GM21737 (cell line): ENCODE data around the gene POLR3C.
A peak's percentile ranks its signal among the peaks of the same experiment; 100 is the strongest.
"Not testable (repeated sequence)": the region's sequence is repeated elsewhere in the genome, so short reads cannot be mapped to it uniquely, and the experiment has no call there.

ENCODE experiments used
- ATAC-seq: cut with Tn5 transposase; IDR thresholded peaks from one replicate; pipeline ENCODE4 v1.9.1; 2021; ENCODE audit warnings: mild to moderate bottlenecking, moderate library complexity; ENCODE audit not compliant: unreplicated experiment

Gene POLR3C, protein sequence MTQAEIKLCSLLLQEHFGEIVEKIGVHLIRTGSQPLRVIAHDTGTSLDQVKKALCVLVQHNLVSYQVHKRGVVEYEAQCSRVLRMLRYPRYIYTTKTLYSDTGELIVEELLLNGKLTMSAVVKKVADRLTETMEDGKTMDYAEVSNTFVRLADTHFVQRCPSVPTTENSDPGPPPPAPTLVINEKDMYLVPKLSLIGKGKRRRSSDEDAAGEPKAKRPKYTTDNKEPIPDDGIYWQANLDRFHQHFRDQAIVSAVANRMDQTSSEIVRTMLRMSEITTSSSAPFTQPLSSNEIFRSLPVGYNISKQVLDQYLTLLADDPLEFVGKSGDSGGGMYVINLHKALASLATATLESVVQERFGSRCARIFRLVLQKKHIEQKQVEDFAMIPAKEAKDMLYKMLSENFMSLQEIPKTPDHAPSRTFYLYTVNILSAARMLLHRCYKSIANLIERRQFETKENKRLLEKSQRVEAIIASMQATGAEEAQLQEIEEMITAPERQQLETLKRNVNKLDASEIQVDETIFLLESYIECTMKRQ

GRCh38 chr1:145823565-145824498 is at the start of gene POLR3C, which contains the start of gene RNF115:
POLR3C (plus strand) TSS chr1:145824200; CDS start chr1:145825777, 1,577 bp downstream.
RNF115 (minus strand) TSS chr1:145824095; CDS start chr1:145823873, 222 bp downstream.
- ATAC-seq: peak; percentile 81

- ATAC-seq: no peak
Measured at GRCh38 chr1:145777357-145778145, 46.4 kb upstream of the POLR3C start.

DNA sequence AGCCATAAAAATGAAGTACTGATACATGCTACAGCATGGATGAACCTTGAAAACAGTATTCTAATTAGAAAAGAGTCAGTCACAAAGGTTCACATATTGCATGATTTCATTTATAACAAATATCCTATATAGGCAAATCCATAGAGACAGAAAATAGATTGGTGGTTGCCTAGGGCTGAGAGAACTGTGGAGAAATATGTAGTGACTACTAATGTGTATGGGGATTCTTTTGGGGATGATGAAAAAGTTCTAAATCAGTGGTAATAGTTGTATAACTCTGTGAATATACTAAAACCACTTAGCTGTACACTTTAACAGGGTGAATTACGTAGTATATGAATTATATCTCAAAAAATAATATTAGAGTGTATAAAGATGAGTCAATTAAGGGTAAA is 45.9 kb upstream of the POLR3C start:
- ATAC-seq: no peak

- no peak for ATAC-seq
Measured at GRCh38 chr1:145782272-145783099, 41.5 kb upstream of the POLR3C start.

DNA sequence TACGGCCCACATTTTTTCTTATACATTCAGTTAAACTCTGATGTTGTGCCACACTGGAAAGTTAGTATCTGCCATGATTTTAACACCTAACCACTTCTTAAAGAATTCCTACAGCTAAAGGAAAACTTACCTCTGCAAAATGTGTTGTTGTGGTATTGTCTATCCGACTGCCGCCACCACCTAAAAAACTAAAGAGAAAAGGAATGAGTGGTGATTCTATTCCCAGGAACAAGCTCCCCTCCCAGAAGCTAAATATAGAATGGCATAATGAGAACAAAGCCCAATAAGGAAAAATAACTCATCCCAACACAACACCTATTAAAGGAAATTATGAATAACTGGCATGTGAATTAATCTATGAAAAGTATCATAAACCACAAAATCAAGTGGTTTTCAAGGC is 39.6 kb upstream of the POLR3C start:
- ATAC-seq: no peak

DNA sequence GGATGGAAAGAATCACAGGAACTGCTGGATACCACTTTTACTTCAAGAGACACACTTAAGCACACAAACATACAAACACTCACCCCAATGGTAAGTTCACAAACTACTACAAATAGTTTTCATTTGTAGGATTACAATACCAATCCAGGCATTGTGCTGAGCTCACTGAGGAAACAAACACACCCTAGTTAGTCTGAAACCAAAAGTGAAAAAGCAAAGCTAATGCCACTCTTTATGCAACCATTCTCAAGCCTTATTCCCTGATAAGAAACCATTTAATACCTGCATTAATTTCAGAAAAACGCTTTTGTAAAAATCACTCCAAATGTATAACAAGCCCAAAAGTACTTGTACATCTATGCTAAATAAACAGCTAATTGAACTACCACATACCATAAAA is 38.5 kb upstream of the POLR3C start:
- no peak for ATAC-seq

- ATAC-seq: no peak
Measured at GRCh38 chr1:145786271-145786670, 37.7 kb upstream of the POLR3C start.

- ATAC-seq: no peak
Measured at GRCh38 chr1:145788580-145788979, 35.4 kb upstream of the POLR3C start.

GRCh38 chr1:145791860-145792259 is 32.1 kb upstream of the POLR3C start:
- not testable (repeated sequence) for ATAC-seq

DNA sequence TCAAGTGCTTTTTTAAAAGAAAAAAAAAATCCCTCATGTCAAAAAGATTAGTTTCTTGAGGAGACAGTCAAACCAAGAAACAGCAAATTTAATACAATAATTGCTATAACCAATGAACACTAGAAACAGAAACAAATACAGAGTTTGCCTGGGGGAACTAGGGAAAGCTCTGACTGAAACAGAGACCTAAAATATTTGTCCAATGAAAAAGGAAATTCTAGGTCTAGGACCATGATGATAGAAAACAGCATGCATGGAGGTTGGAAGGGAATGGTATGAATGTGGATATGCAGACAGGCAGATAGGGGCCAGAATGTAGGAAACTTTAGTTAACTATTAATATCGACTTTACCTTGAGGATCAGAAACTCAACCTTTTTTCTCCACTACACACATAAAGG is 31.5 kb upstream of the POLR3C start:
- no peak for ATAC-seq

DNA sequence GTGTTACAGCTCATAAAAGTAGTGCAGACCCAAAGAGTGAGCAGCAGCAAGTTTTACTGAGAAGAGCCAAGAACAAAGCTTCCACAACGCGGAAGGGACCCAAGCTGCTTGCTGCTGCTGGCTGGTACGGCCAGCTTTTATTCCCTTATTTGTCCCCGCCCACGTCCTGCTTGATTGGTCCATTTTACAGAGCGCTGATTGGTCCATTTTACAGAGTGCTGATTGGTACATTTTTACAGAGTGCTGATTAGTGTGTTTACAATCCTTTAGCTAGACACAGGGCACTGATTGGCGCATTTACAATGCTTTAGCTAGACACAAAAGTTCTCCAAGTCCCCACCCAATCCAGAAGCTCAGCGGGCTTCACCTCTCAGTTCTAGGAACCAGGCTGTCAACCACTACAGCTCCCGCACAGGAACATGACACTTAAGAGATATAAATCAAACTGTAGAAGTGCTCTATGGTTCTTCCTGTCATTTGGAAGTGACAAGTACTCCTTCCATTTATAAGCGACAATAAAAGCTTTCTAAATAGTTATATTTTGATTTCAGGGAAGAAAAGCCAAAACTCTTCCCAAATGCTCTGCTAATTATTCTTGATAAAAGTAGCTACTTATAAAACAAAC is 28.6 kb upstream of the POLR3C start:
- ATAC-seq: no peak

- no peak for ATAC-seq
Measured at GRCh38 chr1:145796753-145797152, 27.2 kb upstream of the POLR3C start.

DNA sequence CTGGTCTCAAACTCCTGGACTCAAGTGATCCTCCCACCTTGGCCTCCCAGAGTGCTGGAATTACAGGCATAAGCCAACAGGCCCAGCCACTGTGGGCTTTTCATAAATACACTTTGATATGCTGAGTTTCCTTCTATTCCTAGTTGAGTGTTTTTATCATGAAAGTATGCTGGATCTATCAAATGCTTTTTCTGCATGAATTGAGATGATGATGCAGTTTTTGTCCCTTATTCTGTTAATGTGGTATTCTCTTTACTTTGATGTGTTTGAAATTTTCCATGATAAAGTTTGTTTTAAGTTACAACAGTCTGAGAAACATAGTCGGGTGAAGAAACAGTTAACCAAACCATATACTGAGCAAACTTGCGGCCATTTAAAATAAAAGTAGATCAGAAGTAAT is 24.2 kb upstream of the POLR3C start:
- no peak for ATAC-seq

GRCh38 chr1:145804235-145805045 is 19.6 kb upstream of the POLR3C start:
- ATAC-seq: no peak

DNA sequence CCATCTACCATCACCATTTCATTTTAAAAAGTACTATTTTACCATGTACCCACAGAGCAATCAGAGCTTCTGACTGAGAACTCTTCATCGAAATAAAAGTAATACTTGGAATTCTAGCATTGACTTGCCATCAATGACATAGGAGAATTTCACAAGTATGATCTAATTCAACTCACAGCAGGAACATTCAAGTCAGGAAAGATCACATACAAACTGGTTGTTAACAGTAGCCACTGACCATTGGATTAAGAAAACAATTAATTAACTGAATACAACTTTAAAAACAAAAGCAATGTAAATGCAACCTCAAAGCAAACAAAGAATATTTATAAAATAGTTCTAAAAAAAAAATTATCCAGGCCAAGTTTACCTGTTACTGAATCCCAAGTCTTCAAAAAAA is 18.9 kb upstream of the POLR3C start:
- no peak for ATAC-seq

GRCh38 chr1:145806408-145806807 is 17.6 kb upstream of the POLR3C start:
- no peak for ATAC-seq

DNA sequence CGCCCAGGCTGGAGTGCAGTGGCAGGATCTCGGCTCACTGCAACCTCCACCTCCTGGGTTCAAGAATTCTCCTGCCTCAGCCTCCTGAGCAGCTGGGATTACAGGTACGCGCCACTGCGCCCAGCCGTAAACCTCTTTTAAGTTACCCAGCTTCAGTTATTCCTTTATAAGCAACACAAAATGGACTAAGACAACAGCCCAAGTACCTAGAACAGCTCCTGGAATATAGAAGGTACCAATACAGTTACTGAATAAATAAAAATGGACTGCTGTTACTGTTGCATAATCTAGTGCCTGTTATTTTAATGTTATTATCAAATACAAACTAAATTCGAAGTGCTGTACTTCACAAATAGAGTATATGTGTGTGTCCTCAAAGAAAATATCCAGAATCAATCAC is 17.2 kb upstream of the POLR3C start:
- no peak for ATAC-seq

GRCh38 chr1:145812977-145813810 is 10.8 kb upstream of the POLR3C start:
- not testable (repeated sequence) for ATAC-seq
